SU-DHL-6 (cell line): ENCODE results near the gene RWDD1.

Experiments used
- H2AFZ ChIP-seq: fragments of 200-600 bp; sonication (generic); 2 replicates; pipeline ENCODE4 v1.6.1; 2014; ENCODE audit warnings: low read depth, mild to moderate bottlenecking, moderate library complexity, mixed read lengths, antibody characterized with exemption, low read length; ENCODE audit not compliant: severe bottlenecking
- H3F3A ChIP-seq: fragments of 200-600 bp; shearing (Covaris generic); 2 replicates; pipeline ENCODE4 v1.6.0; 2016; ENCODE audit warnings: antibody characterized with exemption, mild to moderate bottlenecking; ENCODE audit not compliant: insufficient read depth
- H3K27ac ChIP-seq: fragments of 200-600 bp; sonication (generic); 2 replicates; pipeline ENCODE4 v1.5.1; 2016; ENCODE audit warnings: low read depth, mild to moderate bottlenecking, low read length, moderate library complexity, mixed read lengths
- H3K27me3 ChIP-seq: fragments of 200-600 bp; sonication (generic), shearing (Covaris generic); 2 replicates; pipeline ENCODE4 v1.6.0; 2014; ENCODE audit warnings: mild to moderate bottlenecking, low read length
- H3K36me3 ChIP-seq: fragments of 200-600 bp; sonication (generic); 2 replicates; pipeline ENCODE4 v1.6.1; 2014; ENCODE audit warnings: mild to moderate bottlenecking, low read length, mixed read lengths
- H3K4me2 ChIP-seq: fragments of 300-600, 200-600 bp; shearing (Covaris generic), sonication (generic); 2 replicates; pipeline ENCODE4 v1.6.0; 2014; ENCODE audit warnings: low read length, low read depth, mild to moderate bottlenecking; ENCODE audit not compliant: poor library complexity, severe bottlenecking
- H3K4me3 ChIP-seq: fragments of 200-600 bp; sonication (generic); 2 replicates; pipeline ENCODE4 v1.5.1; 2014; ENCODE audit warnings: antibody characterized with exemption, low read length, mild to moderate bottlenecking, mixed read lengths; ENCODE audit not compliant: insufficient read depth, poor library complexity, severe bottlenecking
- H3K79me2 ChIP-seq: fragments of 200-600 bp; sonication (generic); 2 replicates; pipeline ENCODE4 v1.6.1; 2014; ENCODE audit warnings: mild to moderate bottlenecking, low read length, moderate library complexity; ENCODE audit not compliant: insufficient read depth
- H3K9ac ChIP-seq: fragments of 200-600 bp; sonication (generic); 2 replicates; pipeline ENCODE4 v1.7.0; 2014; ENCODE audit warnings: mild to moderate bottlenecking, low read length
- H3K9me2 ChIP-seq: fragments of 200-600 bp; sonication (generic); replicated peaks from 2 replicates; pipeline ENCODE4 v1.6.1; 2014; ENCODE audit warnings: low read length; ENCODE audit not compliant: insufficient read depth
- H3K9me3 ChIP-seq: fragments of 200-600 bp; sonication (generic); 2 replicates; pipeline ENCODE4 v1.6.1; 2014; ENCODE audit warnings: low read length, mixed read lengths; ENCODE audit not compliant: insufficient read depth
- H4K20me1 ChIP-seq: fragments of 200-600 bp; sonication (generic); 2 replicates; pipeline ENCODE4 v1.6.1; 2014; ENCODE audit warnings: low read depth, mild to moderate bottlenecking, antibody characterized with exemption, low read length, moderate library complexity, mixed read lengths
- EZH2phosphoT487 ChIP-seq: fragments of 200-600 bp; sonication (generic), shearing (Covaris generic); conservative IDR thresholded peaks from 2 replicates; pipeline ENCODE4 v1.6.1; 2018; ENCODE audit warnings: mild to moderate bottlenecking, antibody characterized with exemption, low read length, moderate library complexity, mixed read lengths
- TF ChIP-seq, protein P1 (sequence below): fragments of 200-600 bp; sonication (generic); IDR thresholded peaks from one replicate; pipeline ENCODE4 v1.5.1; 2017; ENCODE audit warnings: antibody characterized with exemption, mild to moderate bottlenecking, low read length, moderate library complexity; ENCODE audit not compliant: insufficient read depth, poor library complexity, severe bottlenecking

The RWDD1 gene

DNA sequence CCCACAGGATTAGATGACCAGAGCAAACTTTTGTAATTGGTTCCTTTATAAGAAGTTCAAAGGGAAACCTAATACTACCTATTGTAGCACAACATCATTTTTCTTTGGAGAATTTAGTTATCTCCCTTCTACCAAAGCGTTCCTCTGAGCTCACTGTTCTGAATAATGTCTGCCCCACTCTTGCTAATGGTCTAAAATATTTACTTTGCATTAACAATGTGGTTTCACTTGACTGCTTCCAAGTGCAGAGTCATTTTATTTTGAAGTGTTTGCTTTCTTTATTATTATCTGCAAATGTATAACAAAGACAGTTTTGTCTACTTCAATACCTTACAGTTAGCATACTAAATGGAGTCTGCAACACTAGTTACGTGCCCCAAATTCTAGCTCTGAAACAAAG is 40.9 kb upstream of the RWDD1 start:
- H3K36me3 ChIP-seq, result no peaks in the 10 kb centered on the region
- H2AFZ ChIP-seq, result no peak overlapping the region
- H3K4me3 ChIP-seq, result no peak overlapping the region
- no peaks in the 10 kb centered on the region for H3K9me3 ChIP-seq
- H4K20me1 ChIP-seq, result no peaks in the 10 kb centered on the region
- no peak overlapping the region for H3K27ac ChIP-seq
- no peak overlapping the region for H3K4me2 ChIP-seq
- no peaks in the 10 kb centered on the region for H3K79me2 ChIP-seq
- H3K9ac ChIP-seq, result no peak overlapping the region
- H3F3A ChIP-seq, result no peaks in the 10 kb centered on the region
- TF ChIP-seq, protein P1, sequence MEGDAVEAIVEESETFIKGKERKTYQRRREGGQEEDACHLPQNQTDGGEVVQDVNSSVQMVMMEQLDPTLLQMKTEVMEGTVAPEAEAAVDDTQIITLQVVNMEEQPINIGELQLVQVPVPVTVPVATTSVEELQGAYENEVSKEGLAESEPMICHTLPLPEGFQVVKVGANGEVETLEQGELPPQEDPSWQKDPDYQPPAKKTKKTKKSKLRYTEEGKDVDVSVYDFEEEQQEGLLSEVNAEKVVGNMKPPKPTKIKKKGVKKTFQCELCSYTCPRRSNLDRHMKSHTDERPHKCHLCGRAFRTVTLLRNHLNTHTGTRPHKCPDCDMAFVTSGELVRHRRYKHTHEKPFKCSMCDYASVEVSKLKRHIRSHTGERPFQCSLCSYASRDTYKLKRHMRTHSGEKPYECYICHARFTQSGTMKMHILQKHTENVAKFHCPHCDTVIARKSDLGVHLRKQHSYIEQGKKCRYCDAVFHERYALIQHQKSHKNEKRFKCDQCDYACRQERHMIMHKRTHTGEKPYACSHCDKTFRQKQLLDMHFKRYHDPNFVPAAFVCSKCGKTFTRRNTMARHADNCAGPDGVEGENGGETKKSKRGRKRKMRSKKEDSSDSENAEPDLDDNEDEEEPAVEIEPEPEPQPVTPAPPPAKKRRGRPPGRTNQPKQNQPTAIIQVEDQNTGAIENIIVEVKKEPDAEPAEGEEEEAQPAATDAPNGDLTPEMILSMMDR, result no peak
- TF ChIP-seq EZH2phosphoT487, result no peak
- H3K9me2 ChIP-seq, result no peaks in the 10 kb centered on the region
- no peaks in the 10 kb centered on the region for H3K27me3 ChIP-seq

DNA sequence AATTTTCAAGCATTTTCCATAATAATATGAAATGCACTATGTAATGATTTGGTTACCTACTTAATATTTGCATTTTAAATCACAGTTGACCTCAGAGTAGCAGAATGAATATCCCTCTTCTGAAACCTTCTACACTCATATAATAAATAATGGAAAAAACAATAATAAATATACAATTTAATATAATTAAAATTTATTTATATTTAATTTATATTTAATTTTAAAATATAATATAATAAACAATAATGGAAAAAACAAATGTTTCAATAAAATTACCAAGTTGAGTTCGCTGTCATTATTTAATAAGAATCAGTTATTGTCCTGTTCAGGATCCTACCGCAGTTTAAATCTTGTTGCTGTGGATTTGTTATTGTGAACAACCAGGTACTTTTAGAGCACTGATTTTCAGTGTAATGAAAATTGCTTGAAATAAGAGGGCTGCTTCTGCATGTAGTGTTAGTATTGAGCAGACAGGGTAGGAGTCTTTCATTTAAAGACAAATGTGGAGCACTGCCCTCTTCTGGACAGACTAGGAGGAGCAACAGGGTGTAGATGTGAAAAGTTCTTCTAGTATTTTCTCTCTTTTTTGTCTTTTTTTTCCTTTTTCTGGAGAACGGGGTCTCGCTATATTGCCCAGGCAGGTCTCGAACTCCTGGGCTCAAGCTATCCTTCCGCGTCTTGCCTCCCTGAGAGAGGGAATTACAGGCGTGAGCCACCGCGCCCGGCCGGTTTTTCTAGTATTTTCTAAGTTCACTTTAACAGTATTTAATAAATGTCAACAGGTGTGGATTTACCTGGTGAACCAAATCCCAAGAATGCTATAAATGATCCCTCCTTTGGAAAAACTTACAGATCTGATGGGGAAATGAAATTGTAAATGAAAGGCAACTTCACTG is 39.4 kb upstream of the RWDD1 start:
- Histone ChIP-seq H3K9ac (no peak overlapping the region), H3K9me3 (no peaks in the 10 kb centered on the region), H3K4me3 (no peak overlapping the region), H3K4me2 (no peak overlapping the region), H4K20me1 (no peaks in the 10 kb centered on the region), H3K79me2 (no peaks in the 10 kb centered on the region), H3F3A (no peaks in the 10 kb centered on the region), H2AFZ (no peak overlapping the region), H3K27ac (no peak overlapping the region), H3K36me3 (no peaks in the 10 kb centered on the region), H3K9me2 (no peaks in the 10 kb centered on the region), H3K27me3 (no peaks in the 10 kb centered on the region)
- TF ChIP-seq, protein P1, result peak; percentile 73
- TF ChIP-seq EZH2phosphoT487, result no peak

DNA sequence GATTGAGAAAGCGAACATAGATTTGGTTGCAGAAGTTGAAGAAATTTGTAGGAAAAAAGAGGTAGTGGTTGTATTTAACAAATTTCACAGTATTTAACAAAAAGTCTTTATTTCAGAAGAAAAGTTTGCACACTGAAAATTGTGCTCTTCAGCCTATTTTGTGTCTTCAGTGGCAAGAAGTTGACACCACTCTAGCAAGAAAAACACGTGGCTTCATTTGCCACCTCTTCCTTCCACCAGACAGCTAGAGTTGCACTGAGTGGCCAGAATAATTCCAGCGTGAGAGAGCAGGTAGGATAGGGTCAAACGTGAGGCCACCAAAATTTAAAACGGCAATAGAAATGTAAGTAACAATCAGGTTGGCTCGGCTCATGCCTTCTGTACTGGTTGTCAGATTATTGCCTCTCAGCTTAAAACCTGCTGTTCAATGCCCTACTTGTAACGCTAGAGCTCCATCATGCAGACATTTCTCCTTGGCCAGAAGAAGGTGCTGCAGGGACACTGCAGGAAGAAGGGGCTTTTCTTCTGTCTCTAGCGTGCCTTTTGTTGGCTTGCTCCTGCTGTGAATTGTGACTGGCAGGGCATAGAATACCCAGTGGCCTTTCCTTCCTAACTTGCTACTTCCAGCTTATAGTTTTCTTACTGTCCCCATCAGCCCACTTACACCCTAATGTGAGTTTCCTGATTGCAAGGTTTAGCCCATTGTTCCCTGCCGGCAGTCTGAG is 37.9 kb upstream of the RWDD1 start:
- no peaks in the 10 kb centered on the region for H3K9me2 ChIP-seq
- no peak overlapping the region for H3K4me3 ChIP-seq
- TF ChIP-seq, protein P1, result no peak
- no peak for TF ChIP-seq EZH2phosphoT487
- H3K27ac ChIP-seq, result no peak overlapping the region
- no peak overlapping the region for H3K9ac ChIP-seq
- H3K79me2 ChIP-seq, result no peaks in the 10 kb centered on the region
- H3K27me3 ChIP-seq, result no peaks in the 10 kb centered on the region
- H2AFZ ChIP-seq, result no peak overlapping the region
- H3K9me3 ChIP-seq, result no peaks in the 10 kb centered on the region
- H3K4me2 ChIP-seq, result no peak overlapping the region
- no peaks in the 10 kb centered on the region for H4K20me1 ChIP-seq
- no peaks in the 10 kb centered on the region for H3K36me3 ChIP-seq
- H3F3A ChIP-seq, result no peaks in the 10 kb centered on the region
